DOHH2 (cell line): Measurements from ENCODE around the gene GRPR.

Experiments used
- H3F3A ChIP-seq: fragments of 200-600 bp; sonication (generic), shearing (Covaris generic); 2 replicates; pipeline ENCODE4 v1.6.0; 2016; ENCODE audit warnings: antibody characterized with exemption, mild to moderate bottlenecking; ENCODE audit not compliant: control insufficient read depth, insufficient read depth
- H3K27ac ChIP-seq: fragments of 200-600 bp; sonication (generic); 2 replicates; pipeline ENCODE4 v1.5.1; 2014; ENCODE audit warnings: low read depth, mild to moderate bottlenecking, low read length, moderate library complexity
- H3K27me3 ChIP-seq: fragments of 200-600 bp; sonication (generic); 2 replicates; pipeline ENCODE4 v1.6.1; 2014; ENCODE audit warnings: mild to moderate bottlenecking, low read length, mixed read lengths; ENCODE audit not compliant: control insufficient read depth
- H3K36me3 ChIP-seq: fragments of 200-600 bp; sonication (generic); 2 replicates; pipeline ENCODE4 v1.6.1; 2014; ENCODE audit warnings: mild to moderate bottlenecking, low read length, moderate library complexity, mixed read lengths; ENCODE audit not compliant: control insufficient read depth
- H3K4me1 ChIP-seq: fragments of 200-600 bp; sonication (generic); 2 replicates; pipeline ENCODE4 v1.6.1; 2014; ENCODE audit warnings: mild to moderate bottlenecking, low read length, mixed read lengths; ENCODE audit not compliant: control insufficient read depth
- H3K4me2 ChIP-seq: fragments of 200-600 bp; sonication (generic); 2 replicates; pipeline ENCODE4 v1.6.0; 2014; ENCODE audit warnings: mild to moderate bottlenecking, low read length, moderate library complexity
- H3K4me3 ChIP-seq: fragments of 200-600 bp; sonication (generic); 2 replicates; pipeline ENCODE4 v1.5.1; 2014; ENCODE audit warnings: mild to moderate bottlenecking, low read length, mixed read lengths
- H3K79me2 ChIP-seq: fragments of 200-600 bp; sonication (generic); 2 replicates; pipeline ENCODE4 v1.6.1; 2014; ENCODE audit warnings: mild to moderate bottlenecking, low read length, mixed read lengths; ENCODE audit not compliant: control insufficient read depth
- H3K9me2 ChIP-seq: fragments of 200-600 bp; sonication (generic); replicated peaks from 2 replicates; pipeline ENCODE4 v1.6.1; 2014; ENCODE audit warnings: mild to moderate bottlenecking, low read length, mixed read lengths; ENCODE audit not compliant: control insufficient read depth
- H3K9me3 ChIP-seq: fragments of 200-600 bp; sonication (generic); 2 replicates; pipeline ENCODE4 v1.6.1; 2014; ENCODE audit warnings: antibody characterized with exemption, low read length, mixed read lengths; ENCODE audit not compliant: control insufficient read depth, insufficient read depth
- H4K20me1 ChIP-seq: fragments of 200-600 bp; sonication (generic); 2 replicates; pipeline ENCODE4 v1.6.0; 2014; ENCODE audit warnings: low read depth, mild to moderate bottlenecking, antibody characterized with exemption, low read length, moderate library complexity; ENCODE audit not compliant: control insufficient read depth, insufficient read depth
- EZH2phosphoT487 ChIP-seq: fragments of 200-600 bp; sonication (generic); IDR thresholded peaks from 2 replicates; pipeline ENCODE4 v1.6.1; 2017; ENCODE audit warnings: borderline replicate concordance, mild to moderate bottlenecking, antibody characterized with exemption, low read length, moderate library complexity, mixed read lengths
- TF ChIP-seq, protein P1 (sequence below): fragments of 200-600 bp; sonication (generic); IDR thresholded peaks from one replicate; pipeline ENCODE4 v1.5.1; 2014; ENCODE audit warnings: antibody characterized with exemption, mild to moderate bottlenecking, low read depth, low read length; ENCODE audit not compliant: poor library complexity, severe bottlenecking

GRPR gene

DNA sequence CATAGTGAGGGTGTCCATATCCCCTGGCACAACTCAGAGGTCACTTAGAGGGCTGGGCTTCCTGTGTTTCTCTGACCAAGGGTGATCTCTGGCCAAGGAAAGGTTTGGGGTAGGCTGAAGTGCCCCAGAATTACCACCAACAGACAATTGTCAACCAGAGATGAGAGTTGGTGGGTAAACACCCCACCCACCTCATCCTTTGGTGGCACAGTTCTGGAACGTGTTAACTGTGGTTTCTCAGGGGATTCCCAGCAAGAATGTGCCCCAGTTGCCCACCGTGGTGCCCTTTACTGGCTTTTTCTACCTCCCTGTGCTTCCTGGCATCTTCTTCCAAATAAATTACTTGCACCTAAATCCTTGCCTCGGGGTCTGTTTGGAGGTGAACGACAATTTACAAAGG, 17.1 kb downstream of the GRPR start:
- Histone ChIP-seq H3K27ac (no peak overlapping the region), H3K4me2 (no peak overlapping the region), H3K79me2 (no peaks in the 10 kb centered on the region), H3K27me3 (no peaks in the 10 kb centered on the region), H3K4me3 (no peak overlapping the region), H3K4me1 (peaks cover 13% of the 10 kb centered on the region), H3K9me2 (no peaks in the 10 kb centered on the region), H3F3A (no peaks in the 10 kb centered on the region), H3K36me3 (no peaks in the 10 kb centered on the region), H4K20me1 (no peaks in the 10 kb centered on the region), H3K9me3 (no peaks in the 10 kb centered on the region)
- TF ChIP-seq, protein P1, sequence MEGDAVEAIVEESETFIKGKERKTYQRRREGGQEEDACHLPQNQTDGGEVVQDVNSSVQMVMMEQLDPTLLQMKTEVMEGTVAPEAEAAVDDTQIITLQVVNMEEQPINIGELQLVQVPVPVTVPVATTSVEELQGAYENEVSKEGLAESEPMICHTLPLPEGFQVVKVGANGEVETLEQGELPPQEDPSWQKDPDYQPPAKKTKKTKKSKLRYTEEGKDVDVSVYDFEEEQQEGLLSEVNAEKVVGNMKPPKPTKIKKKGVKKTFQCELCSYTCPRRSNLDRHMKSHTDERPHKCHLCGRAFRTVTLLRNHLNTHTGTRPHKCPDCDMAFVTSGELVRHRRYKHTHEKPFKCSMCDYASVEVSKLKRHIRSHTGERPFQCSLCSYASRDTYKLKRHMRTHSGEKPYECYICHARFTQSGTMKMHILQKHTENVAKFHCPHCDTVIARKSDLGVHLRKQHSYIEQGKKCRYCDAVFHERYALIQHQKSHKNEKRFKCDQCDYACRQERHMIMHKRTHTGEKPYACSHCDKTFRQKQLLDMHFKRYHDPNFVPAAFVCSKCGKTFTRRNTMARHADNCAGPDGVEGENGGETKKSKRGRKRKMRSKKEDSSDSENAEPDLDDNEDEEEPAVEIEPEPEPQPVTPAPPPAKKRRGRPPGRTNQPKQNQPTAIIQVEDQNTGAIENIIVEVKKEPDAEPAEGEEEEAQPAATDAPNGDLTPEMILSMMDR = no peak

- Histone ChIP-seq H3K36me3 (no peaks in the 10 kb centered on the region), H3K9me2 (no peaks in the 10 kb centered on the region), H3K4me2 (no peak overlapping the region), H3K27ac (no peak overlapping the region), H3K4me1 (peaks cover 13% of the 10 kb centered on the region), H3K4me3 (no peak overlapping the region), H4K20me1 (no peaks in the 10 kb centered on the region), H3K9me3 (no peaks in the 10 kb centered on the region), H3K27me3 (no peaks in the 10 kb centered on the region), H3F3A (no peaks in the 10 kb centered on the region), H3K79me2 (no peaks in the 10 kb centered on the region)
- TF ChIP-seq EZH2phosphoT487 = no peak
- TF ChIP-seq, protein P1 = no peak
These were observed 17.6 kb downstream of the GRPR start for GRCh38 chrX:16140983-16141382.

GRCh38 chrX:16141422-16142245, 18.3 kb downstream of the GRPR start:
- Histone ChIP-seq H3K36me3 (no peaks in the 10 kb centered on the region), H4K20me1 (no peaks in the 10 kb centered on the region), H3K79me2 (no peaks in the 10 kb centered on the region), H3K27me3 (no peaks in the 10 kb centered on the region), H3K4me1 (peaks cover 13% of the 10 kb centered on the region), H3K9me2 (no peaks in the 10 kb centered on the region), H3F3A (no peaks in the 10 kb centered on the region), H3K9me3 (no peaks in the 10 kb centered on the region), H3K27ac (no peak overlapping the region), H3K4me2 (no peak overlapping the region), H3K4me3 (no peak overlapping the region)
- TF ChIP-seq, protein P1 = no peak
- TF ChIP-seq EZH2phosphoT487 = no peak
